ENCODE data around the gene ECI2. TPM values are rescaled to one million over a fixed set of nuclear protein-coding genes. Genes with fewer than 3 reads are reported as not detected.
A peak's percentile ranks its signal among the peaks of the same experiment; 100 is the strongest.

ECI2 gene
- total and polyA plus RNA-seq, 10 donors, result 25.9 to 61.0 (median 34.7) TPM

DNA sequence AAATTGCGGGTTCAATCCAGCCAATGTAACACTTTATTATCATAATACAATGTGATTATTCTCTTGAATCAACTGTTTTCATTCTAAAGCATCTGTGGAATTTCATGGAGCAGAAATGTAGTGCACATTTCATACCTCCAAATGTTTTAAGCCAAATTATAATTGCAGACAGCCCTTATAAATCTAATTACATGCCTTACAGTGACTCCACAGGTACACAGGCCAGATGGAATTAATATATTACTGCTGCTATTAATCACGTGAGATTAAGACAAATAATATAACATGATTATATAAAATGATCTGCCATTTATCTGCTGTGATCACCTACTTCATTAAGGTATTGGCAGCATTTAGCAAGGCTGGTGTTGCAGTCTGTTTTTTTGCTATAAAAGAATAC lies 9.7 kb upstream of the ECI2 start:
- DNase-seq, result no peak
- no peak for TF ChIP-seq CTCF (IDR thresholded peaks at IDR 0.05 in 8 of 11, conservative IDR thresholded peaks at IDR 0.05 in 3 of 11)
- no peak for TF ChIP-seq POLR2A (IDR thresholded peaks at IDR 0.05)
- no peak for TF ChIP-seq POLR2AphosphoS5 (IDR thresholded peaks at IDR 0.05)
- intact Hi-C loops (cut with DNase I; ENCODE audit: low total_unique reads), result no loop called here
- H3K36me3 ChIP-seq, result no peaks in the 10 kb centered on the region
- no peaks in the 10 kb centered on the region for H3K27me3 ChIP-seq (replicated peaks in 1 of 7)
- no peak overlapping the region for H3K27ac ChIP-seq
- no peaks in the 10 kb centered on the region for H3K4me1 ChIP-seq
- no peak overlapping the region for H3K4me3 ChIP-seq
- no peaks in the 10 kb centered on the region for H3K9me3 ChIP-seq
- WGBS, 5 donors, result 90 to 94% (median 93%) methylated on average over 2 of the region's 2 CpGs

- TF ChIP-seq CTCF (IDR thresholded peaks at IDR 0.05 in 8 of 11, conservative IDR thresholded peaks at IDR 0.05 in 3 of 11) (no peak), POLR2AphosphoS5 (IDR thresholded peaks at IDR 0.05) (no peak), POLR2A (IDR thresholded peaks at IDR 0.05) (no peak)
- H3K27ac ChIP-seq, result peak overlapping the region in 1 of 8 donors; percentile 91
These were observed 3.9 kb upstream of the ECI2 start for GRCh38 chr6:4139272-4139671.

GRCh38 chr6:4138186-4138585 lies 2.8 kb upstream of the ECI2 start:
- H3K4me1 ChIP-seq, result peaks cover 8 to 45% (median 26%) of the 10 kb centered on the region in 6 donors
- TF ChIP-seq CTCF (IDR thresholded peaks at IDR 0.05 in 8 of 11, conservative IDR thresholded peaks at IDR 0.05 in 3 of 11), result no peak
- no peak for TF ChIP-seq POLR2A (IDR thresholded peaks at IDR 0.05)
- TF ChIP-seq POLR2AphosphoS5 (IDR thresholded peaks at IDR 0.05), result no peak
- peak overlapping the region in 5 of 8 donors; percentile 46 to 92 (median 91) for H3K27ac ChIP-seq
- WGBS, 5 donors, result 41 to 48% (median 43%) methylated on average over 3 of the region's 3 CpGs
- intact Hi-C loops (cut with DNase I; ENCODE audit: low total_unique reads), result loop anchor here (10.0 kb wide), 1 partner anchor 113 kb away; a partner anchor contains a TSS
- H3K27me3 ChIP-seq (replicated peaks in 1 of 7), result no peaks in the 10 kb centered on the region
- H3K36me3 ChIP-seq, result peaks cover 0 to 3% (median 0%) of the 10 kb centered on the region in 6 donors
- no peaks in the 10 kb centered on the region for H3K9me3 ChIP-seq
- no peak for DNase-seq
- no peak overlapping the region for H3K4me3 ChIP-seq

More at GRCh38 chr6:4139272-4139671, 3.9 kb upstream of the ECI2 start:
- H3K4me3 ChIP-seq, result no peak overlapping the region
- H3K27me3 ChIP-seq (replicated peaks in 1 of 7), result no peaks in the 10 kb centered on the region
- WGBS, 5 donors, result 75 to 87% (median 76%) methylated on average over 3 of the region's 3 CpGs
- H3K36me3 ChIP-seq, result no peaks in the 10 kb centered on the region
- intact Hi-C loops (cut with DNase I; ENCODE audit: low total_unique reads), result loop anchor here (10.0 kb wide), 1 partner anchor 114 kb away; a partner anchor contains a TSS
- peaks cover 0 to 34% (median 17%) of the 10 kb centered on the region in 6 donors for H3K4me1 ChIP-seq
- DNase-seq, result no peak
- H3K9me3 ChIP-seq, result no peaks in the 10 kb centered on the region

DNA sequence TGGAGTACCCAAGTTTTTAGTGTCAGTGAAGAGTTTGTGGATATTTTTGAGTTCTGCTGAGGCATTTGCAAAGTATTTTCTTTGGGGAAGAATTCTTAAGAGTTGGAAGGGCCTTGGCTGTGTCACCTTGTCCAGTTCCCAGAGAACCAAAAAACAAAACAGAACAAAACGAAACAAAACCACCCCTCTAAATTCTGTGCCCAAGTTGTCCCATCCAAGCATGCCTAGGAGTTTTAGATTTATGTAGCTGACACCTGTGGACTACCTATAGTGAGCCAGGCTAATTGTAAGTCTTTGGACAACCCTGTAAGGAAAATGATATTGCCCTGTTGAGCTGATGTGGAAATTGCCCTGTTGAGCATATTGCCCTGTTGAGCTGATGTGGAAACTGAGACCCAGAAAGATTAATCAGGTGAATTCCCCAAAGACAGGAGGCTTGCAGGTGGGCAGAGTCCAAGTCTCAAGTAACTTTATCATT lies 1.0 kb upstream of the ECI2 start:
- peak overlapping the region; percentile 40 to 89 (median 82) for H3K4me3 ChIP-seq
- H3K36me3 ChIP-seq, result peaks cover 0 to 21% (median 7%) of the 10 kb centered on the region in 6 donors
- H3K9me3 ChIP-seq, result peaks cover 0 to 6% (median 0%) of the 10 kb centered on the region in 8 donors
- 0 to 19% (median 14%) methylated on average over 1 of the region's 1 CpG for WGBS, 5 donors
- H3K27ac ChIP-seq, result peak overlapping the region; percentile 71 to 92 (median 88)
- no peak for DNase-seq
- intact Hi-C loops (cut with DNase I; ENCODE audit: low total_unique reads), result loop anchor here (10.0 kb wide), 1 partner anchor 112 kb away; a partner anchor contains a TSS
- peaks cover 8 to 53% (median 32%) of the 10 kb centered on the region in 6 donors for H3K4me1 ChIP-seq
- H3K27me3 ChIP-seq (replicated peaks in 1 of 7), result no peaks in the 10 kb centered on the region
- TF ChIP-seq POLR2AphosphoS5 (IDR thresholded peaks at IDR 0.05) (no peak), POLR2A (IDR thresholded peaks at IDR 0.05) (no peak), CTCF (IDR thresholded peaks at IDR 0.05 in 8 of 11, conservative IDR thresholded peaks at IDR 0.05 in 3 of 11) (no peak)
